Parathyroid adenoma (tissue), 2 donors: ENCODE results near the gene HMGCLL1.

Source experiments
- H2AFZ ChIP-seq: fragments of 300-600 bp; sonication (generic); one replicate; pipeline ENCODE4 v1.7.0; 2017; ENCODE audit warnings: antibody characterized with exemption, mild to moderate bottlenecking
- H3K27ac ChIP-seq: fragments of 300-600 bp; sonication (generic); one replicate; pipeline ENCODE4 v1.7.0; 2017
- H3K27me3 ChIP-seq: fragments of 300-600 bp; sonication (generic); one replicate; pipeline ENCODE4 v1.7.0; 2017; ENCODE audit warnings: low read length; ENCODE audit not compliant: control insufficient read depth, insufficient read depth
- H3K36me3 ChIP-seq: fragments of 300-600 bp; sonication (generic); one replicate; pipeline ENCODE4 v1.7.0; 2017; ENCODE audit warnings: low read length; ENCODE audit not compliant: control insufficient read depth, insufficient read depth
- H3K4me1 ChIP-seq: fragments of 300-600 bp; sonication (generic); one replicate; pipeline ENCODE4 v1.7.0; 2017; ENCODE audit warnings: control low read depth
- H3K4me2 ChIP-seq: fragments of 300-600 bp; sonication (generic); one replicate; pipeline ENCODE4 v1.7.0; 2017; ENCODE audit warnings: low read length
- H3K4me3 ChIP-seq: fragments of 300-600 bp; sonication (generic); one replicate; pipeline ENCODE4 v1.7.0; 2017; ENCODE audit warnings: low read depth, low read length
- H3K79me2 ChIP-seq: fragments of 300-600 bp; sonication (generic); one replicate; pipeline ENCODE4 v1.7.0; 2017; ENCODE audit warnings: control low read depth
- H3K9ac ChIP-seq: fragments of 300-600 bp; sonication (generic); one replicate; pipeline ENCODE4 v1.7.0; 2017; ENCODE audit warnings: mild to moderate bottlenecking
- H3K9me3 ChIP-seq: fragments of 300-600 bp; sonication (generic); one replicate; pipeline ENCODE4 v1.7.0; 2017; ENCODE audit warnings: low read length; ENCODE audit not compliant: control insufficient read depth
- TF ChIP-seq, protein P1 (sequence below): fragments of 300-600 bp; sonication (generic); IDR thresholded peaks from one replicate; pipeline ENCODE4 v1.7.0; 2017; ENCODE audit warnings: antibody characterized with exemption, mild to moderate bottlenecking
- donor health status: primary hyperparathyroidism.

HMGCLL1 gene

DNA sequence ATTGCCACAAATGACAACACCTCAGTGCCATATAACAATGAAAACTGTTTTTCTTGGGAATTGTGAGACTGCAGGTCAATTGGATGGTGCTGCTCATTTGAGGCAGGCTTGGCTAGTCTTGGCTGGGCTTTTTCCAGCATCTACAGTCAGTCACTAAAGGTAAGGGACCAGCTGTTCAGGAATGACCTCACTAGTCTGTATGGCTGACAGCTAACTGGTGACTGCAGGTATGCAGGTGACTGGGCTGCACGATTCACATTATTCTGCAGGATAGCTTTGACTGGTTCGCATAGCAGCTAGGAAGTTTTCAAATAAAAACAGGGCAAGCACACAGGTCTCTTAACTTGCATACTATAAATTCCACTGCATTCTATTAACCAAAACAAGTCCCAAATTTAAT lies 22.1 kb upstream of the HMGCLL1 start:
- Histone ChIP-seq H3K9ac (no peak overlapping the region), H3K79me2 (no peaks in the 10 kb centered on the region), H3K4me1 (no peaks in the 10 kb centered on the region), H3K4me3 (no peak overlapping the region), H2AFZ (no peak overlapping the region), H3K4me2 (no peak overlapping the region), H3K36me3 (no peaks in the 10 kb centered on the region), H3K27ac (no peak overlapping the region), H3K27me3 (no peaks in the 10 kb centered on the region), H3K9me3 (no peaks in the 10 kb centered on the region)
- TF ChIP-seq, protein P1, sequence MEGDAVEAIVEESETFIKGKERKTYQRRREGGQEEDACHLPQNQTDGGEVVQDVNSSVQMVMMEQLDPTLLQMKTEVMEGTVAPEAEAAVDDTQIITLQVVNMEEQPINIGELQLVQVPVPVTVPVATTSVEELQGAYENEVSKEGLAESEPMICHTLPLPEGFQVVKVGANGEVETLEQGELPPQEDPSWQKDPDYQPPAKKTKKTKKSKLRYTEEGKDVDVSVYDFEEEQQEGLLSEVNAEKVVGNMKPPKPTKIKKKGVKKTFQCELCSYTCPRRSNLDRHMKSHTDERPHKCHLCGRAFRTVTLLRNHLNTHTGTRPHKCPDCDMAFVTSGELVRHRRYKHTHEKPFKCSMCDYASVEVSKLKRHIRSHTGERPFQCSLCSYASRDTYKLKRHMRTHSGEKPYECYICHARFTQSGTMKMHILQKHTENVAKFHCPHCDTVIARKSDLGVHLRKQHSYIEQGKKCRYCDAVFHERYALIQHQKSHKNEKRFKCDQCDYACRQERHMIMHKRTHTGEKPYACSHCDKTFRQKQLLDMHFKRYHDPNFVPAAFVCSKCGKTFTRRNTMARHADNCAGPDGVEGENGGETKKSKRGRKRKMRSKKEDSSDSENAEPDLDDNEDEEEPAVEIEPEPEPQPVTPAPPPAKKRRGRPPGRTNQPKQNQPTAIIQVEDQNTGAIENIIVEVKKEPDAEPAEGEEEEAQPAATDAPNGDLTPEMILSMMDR = no peak

DNA sequence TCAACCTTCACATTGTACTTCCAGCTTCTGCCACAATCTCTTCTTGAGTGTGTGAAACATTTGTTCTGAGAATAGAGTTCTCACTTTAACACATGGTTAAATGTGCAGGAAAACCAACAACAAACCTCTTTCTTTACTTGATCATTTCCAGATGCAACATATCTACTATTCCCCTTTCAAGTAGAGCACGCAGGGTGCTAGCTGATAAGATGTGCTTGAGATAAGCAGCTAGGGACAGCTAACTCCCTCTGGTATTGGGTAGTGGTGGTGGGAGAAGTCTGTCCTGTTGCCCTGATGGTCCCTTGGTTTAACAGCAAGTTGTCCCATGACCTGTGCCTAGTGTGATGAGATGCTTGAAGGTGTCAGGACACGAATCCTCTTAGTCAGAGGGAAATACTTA lies 15.4 kb upstream of the HMGCLL1 start:
- no peaks in the 10 kb centered on the region for H3K27me3 ChIP-seq
- H3K4me3 ChIP-seq = no peak overlapping the region
- no peak overlapping the region for H3K9ac ChIP-seq
- no peak overlapping the region for H3K27ac ChIP-seq
- no peaks in the 10 kb centered on the region for H3K79me2 ChIP-seq
- no peaks in the 10 kb centered on the region for H3K4me1 ChIP-seq
- no peak overlapping the region for H3K4me2 ChIP-seq
- H3K9me3 ChIP-seq = no peaks in the 10 kb centered on the region
- H2AFZ ChIP-seq = no peak overlapping the region
- TF ChIP-seq, protein P1 = no peak
- H3K36me3 ChIP-seq = no peaks in the 10 kb centered on the region

DNA sequence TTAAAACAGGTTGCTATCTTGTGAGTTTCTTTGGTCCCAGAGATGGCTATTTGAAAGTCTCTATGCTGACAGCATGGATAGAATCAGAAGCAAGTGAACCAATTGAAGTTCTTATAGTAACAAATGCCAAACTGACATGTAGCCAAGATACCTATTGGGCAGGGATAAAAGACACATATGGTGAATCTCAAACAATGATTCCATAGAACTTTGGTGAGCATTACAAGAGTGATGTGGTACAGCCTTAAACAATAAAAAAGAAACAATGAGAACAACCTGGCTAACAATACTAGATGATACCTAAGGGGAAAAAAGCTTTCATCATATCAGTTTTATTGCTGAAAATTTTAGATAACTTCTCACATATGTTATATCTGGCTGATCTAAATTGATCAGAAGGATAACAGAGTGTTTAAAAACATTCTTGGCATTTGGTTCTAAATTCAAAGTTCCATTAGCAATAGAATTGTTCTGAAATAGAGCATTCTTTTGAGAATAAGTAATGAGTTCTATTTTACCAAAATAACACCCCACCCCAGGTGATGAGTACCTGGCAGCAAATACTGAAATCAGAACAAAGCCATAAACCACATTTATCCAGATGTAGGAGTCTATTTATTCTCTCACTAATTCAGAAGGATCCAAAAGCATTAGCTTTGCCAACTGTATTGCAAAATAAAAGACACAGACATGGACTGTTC lies 5.8 kb upstream of the HMGCLL1 start:
- no peaks in the 10 kb centered on the region for H3K9me3 ChIP-seq
- H3K9ac ChIP-seq = no peak overlapping the region
- H3K27me3 ChIP-seq = no peaks in the 10 kb centered on the region
- no peak overlapping the region for H3K4me2 ChIP-seq
- H3K27ac ChIP-seq = no peak overlapping the region
- H2AFZ ChIP-seq = no peak overlapping the region
- TF ChIP-seq, protein P1 = no peak
- no peaks in the 10 kb centered on the region for H3K36me3 ChIP-seq
- H3K4me1 ChIP-seq = no peaks in the 10 kb centered on the region
- H3K4me3 ChIP-seq = no peak overlapping the region
- no peaks in the 10 kb centered on the region for H3K79me2 ChIP-seq

DNA sequence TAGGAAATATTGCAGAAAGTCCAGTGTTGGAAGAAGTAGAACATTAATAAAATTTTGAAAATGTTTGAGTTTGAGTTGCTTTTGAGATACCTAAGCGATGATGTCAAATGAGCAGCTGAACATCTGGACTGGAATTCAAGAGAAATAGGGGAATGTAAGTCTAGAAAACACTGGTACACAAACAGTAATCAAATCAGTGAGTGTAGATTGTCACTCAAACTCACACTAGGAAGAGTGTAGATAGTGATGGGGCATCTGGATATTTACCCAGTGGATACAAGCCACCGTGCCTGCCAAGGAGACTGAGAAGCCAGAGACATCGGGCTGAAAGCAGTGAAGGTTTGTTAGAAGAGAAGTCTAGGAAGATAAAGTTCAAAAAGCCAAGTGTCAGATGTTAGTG lies 2.2 kb downstream of the HMGCLL1 start:
- no peaks in the 10 kb centered on the region for H3K9me3 ChIP-seq
- no peaks in the 10 kb centered on the region for H3K4me1 ChIP-seq
- no peaks in the 10 kb centered on the region for H3K79me2 ChIP-seq
- H3K4me3 ChIP-seq = no peak overlapping the region
- no peaks in the 10 kb centered on the region for H3K27me3 ChIP-seq
- no peak overlapping the region for H3K27ac ChIP-seq
- no peak overlapping the region for H3K9ac ChIP-seq
- TF ChIP-seq, protein P1 = no peak
- H3K36me3 ChIP-seq = no peaks in the 10 kb centered on the region
- no peak overlapping the region for H3K4me2 ChIP-seq
- H2AFZ ChIP-seq = no peak overlapping the region

DNA sequence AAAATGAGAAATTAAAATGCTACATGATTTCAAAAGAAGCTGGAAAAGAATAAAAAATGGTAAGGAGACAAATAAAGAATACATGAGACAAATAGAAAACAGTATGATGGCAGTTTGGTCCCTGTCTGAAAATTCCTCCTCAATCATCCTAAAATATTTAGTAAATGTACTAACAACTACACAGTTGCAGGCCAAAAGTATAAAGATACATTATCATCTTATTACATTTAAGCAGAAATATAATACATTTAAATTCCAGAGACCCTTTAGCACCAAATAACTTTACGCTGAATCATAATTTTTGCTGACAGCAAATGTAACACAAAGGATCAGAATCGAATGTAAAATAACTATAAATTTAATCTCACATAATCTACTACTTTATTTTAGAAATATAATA lies 4.4 kb downstream of the HMGCLL1 start:
- no peaks in the 10 kb centered on the region for H3K36me3 ChIP-seq
- TF ChIP-seq, protein P1 = no peak

More for the DNA sequence above, 4.4 kb downstream of the HMGCLL1 start:
- no peaks in the 10 kb centered on the region for H3K9me3 ChIP-seq
- no peak overlapping the region for H3K4me3 ChIP-seq
- H3K9ac ChIP-seq = no peak overlapping the region
- H2AFZ ChIP-seq = no peak overlapping the region
- H3K4me1 ChIP-seq = no peaks in the 10 kb centered on the region
- H3K27me3 ChIP-seq = no peaks in the 10 kb centered on the region
- H3K79me2 ChIP-seq = no peaks in the 10 kb centered on the region
- no peak overlapping the region for H3K27ac ChIP-seq
- H3K4me2 ChIP-seq = no peak overlapping the region
